GM21423 (cell line): ENCODE measurements around the gene NPIPB6.

ENCODE experiments used
- ATAC-seq: cut with Tn5 transposase; IDR thresholded peaks from one replicate; pipeline ENCODE4 v1.9.1; 2021; ENCODE audit warnings: mild to moderate bottlenecking, moderate library complexity; ENCODE audit not compliant: unreplicated experiment

Gene NPIPB6

DNA sequence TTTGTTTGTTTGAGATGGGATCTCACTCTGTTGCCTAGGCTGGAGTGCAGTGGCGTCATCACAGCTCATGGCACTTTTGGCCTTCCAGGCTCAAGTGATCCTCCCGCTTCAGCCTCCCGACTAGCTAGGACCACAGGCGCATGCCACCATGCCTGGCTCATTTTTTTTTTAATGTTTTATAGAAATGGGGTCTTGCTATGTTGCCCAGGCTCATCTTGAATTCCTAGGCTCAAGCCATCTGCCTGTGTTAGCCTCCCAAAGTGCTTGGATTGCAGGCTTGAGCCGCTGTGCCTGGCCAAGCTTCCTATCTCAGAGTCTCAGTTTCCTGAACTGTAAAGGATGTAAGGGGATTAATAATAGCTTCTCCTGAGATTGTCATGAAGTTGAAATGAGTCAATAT, 63.0 kb downstream of the NPIPB6 start:
- no peak for ATAC-seq

DNA sequence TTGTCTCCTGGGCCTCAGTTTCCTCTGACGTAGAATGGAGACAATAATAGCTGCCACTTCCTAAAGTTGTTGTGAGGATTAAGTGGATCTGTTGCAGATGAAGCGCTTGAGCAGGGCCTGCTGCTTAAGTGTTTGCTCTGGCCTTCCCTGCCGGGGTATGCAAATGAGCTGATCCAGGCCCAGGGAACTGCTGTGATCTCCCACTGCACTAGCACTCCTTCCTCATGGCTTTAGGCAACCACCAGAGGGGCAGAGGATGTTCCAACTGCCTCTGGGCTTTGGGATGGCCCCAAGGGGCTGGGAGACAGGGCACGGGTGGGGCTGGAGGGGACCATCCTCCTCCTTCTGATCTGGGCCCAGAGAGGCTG, 64.8 kb downstream of the NPIPB6 start:
- no peak for ATAC-seq

DNA sequence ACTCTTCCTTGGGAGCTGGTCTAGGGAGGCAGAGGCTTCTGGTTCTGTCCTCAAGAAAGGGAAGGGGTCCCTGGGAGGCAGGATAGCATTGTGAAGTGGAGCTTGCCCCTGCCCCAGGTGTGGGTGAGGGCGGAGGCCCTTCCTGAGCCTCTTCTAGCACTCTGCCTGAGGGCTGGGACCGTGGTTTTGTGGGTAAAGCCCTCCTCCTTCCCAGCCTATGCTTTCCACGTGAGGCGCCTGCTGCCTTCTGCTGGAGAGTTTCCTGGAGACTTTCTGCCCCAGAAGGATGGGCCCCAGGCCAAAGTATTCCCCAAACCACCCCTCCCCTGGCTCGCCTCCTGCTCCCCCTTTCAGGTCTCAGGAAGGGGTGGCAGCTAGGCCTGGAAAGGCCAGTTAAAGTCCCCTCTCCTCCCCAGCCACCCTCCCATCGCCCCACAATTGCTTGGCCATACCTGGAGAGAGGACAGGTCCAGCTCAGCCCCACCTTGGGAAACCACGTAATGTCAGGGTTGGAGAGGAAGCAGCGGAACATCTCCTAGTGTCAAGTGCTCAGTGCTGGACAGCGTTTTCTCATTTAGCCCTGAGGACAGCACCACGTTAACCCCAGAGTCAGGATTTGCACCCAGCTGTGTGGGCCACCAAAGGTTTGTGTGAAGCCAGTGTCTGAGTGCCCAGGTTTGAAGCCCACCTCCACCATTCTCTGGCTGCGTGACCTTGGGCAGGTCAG, 65.4 kb downstream of the NPIPB6 start:
- no peak for ATAC-seq

DNA sequence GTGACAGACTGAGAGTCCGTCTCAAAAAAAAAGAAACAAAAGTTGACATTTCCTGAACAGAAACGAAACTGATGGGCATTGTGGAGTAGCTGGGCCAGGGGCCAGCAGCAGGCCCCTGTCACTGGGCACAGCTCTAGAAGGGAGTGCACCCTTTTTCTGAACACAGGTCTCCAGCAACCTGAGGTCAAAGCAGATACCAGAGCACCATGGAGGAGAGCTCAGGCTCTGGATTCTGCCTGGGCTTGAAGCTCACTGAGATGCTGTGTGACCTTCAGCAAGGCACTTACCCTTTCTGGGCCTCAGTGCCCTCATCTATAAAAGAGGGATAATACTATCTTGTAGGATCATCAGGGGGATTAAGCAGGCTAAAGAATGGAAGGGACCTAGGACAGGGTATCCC, 66.0 kb downstream of the NPIPB6 start:
- ATAC-seq = no peak

DNA sequence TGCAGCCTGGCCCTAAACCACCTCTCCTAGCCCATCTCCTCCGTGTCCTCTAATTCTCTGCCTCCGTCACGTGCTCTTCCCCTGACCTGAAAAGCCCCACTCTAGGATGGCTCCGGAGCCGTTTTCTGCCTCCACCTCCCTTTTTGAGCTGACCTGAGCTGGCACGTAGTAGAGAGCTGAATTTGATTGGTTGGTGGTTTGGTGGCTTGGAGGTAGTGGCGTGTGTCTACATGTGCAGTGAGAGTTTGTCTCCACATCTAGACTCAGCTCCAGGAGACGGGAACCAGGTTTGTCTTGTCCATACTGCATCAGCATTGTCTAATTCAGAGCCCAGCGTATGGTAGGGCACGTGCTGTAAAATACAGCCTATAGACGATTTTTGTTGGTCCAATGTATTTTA, 68.0 kb downstream of the NPIPB6 start:
- no peak for ATAC-seq

DNA sequence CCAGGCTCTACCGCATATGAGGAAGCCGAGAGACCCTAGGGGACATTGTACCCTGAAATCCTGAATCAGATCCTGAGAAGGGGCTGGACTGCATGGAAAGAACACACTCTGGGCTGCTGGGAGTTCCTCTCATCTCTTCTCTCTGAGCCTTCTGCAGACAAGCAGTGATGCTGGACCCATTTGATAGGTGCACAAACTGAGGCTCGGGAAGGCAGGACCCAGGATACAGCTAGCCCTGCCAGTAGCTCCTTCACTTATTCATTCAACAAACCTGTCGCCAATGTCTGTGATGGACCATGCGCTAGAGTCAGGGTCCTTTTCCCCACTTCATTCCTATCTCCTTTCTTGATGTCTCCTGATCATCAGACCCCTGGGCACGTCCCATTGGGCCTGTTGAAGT, 69.1 kb downstream of the NPIPB6 start:
- no peak for ATAC-seq

DNA sequence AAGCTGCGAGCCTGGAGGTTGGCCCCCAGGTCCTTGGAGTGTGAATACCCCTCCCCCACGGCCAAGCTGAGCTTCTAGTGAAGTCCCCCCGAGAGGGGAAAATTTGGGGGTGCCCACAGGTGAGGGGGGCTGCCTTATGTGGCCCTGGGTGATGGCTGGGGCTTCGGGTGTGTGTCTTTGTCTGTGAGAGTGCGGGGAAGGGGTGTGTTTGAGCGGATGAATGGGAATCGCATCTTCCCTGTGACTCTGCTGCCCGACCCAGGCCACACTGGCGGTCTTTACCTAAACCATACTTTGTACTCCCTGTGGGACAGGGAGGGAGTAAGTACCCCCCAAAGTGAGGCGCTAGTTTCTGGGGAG, 69.7 kb downstream of the NPIPB6 start:
- ATAC-seq = no peak

DNA sequence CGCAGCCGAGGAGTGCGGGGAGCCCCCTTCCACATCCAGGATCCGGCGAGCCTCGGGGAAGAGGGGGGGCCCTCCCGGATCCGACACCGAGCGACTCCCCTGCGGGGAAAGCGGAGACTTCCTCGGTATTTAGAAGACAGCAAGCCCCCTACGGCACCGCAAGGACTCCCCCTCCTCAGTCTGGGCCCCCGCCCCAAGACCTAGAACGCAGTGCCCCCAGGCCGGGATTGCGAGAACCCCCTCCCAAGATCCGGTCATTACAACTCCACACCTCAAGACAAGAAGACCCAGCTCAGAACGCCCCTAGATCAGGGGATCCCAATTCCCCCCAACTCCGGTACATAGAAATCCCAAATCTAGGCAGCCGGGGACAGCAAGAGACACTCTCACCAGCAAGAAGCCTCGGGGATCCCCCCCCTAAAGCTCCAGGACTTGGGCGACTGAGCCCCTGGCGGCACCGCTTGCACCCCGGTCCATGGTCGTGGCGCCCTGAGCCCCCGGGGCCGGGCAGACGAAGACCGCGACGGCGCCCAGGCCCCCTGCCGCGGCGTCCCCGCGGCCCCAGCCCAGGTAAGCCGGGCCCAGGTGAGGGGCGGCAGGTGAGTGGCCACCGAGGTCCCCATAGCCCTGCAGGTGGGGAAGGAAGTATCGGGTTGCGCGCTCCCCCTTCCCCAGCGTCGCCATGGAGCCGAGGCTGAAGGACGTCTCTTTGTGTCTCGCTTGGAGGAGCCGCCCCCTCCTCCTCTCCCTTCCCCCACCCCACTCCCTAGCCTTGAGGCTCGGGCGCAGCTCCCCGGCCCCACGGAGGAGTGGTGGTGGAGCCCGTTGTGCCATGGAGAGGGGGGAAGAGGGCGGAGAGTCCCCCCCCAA, 70.3 kb downstream of the NPIPB6 start:
- ATAC-seq = peak; percentile 8
